HG03196 (cell line): Measurements from ENCODE around the gene SORCS3.

Experiments
- ATAC-seq: cut with Tn5 transposase; IDR thresholded peaks from one replicate; pipeline ENCODE4 v1.9.1; 2021; ENCODE audit not compliant: unreplicated experiment

Gene SORCS3

GRCh38 chr10:104993085-104993484, 352.0 kb downstream of the SORCS3 start:
- no peak for ATAC-seq

DNA sequence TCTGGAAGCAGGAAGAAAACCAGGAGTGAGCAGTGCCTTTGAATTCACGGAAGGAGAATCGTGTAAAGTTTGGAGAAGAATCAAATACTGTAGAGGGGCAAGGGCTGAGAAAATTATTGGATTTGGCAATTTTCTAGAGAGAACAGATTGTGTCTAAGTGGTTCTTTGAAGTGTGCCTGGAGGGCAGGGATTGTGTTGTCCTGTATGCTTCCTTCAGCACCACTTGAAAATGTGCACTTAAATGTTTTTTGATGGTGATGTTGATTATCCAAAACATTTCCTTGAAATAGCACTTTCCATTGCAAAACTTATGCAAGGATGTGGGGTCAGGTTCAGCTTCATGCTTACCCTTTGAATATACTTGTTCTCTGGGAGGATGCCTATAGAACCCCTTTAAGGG, 360.2 kb downstream of the SORCS3 start:
- ATAC-seq, result no peak

DNA sequence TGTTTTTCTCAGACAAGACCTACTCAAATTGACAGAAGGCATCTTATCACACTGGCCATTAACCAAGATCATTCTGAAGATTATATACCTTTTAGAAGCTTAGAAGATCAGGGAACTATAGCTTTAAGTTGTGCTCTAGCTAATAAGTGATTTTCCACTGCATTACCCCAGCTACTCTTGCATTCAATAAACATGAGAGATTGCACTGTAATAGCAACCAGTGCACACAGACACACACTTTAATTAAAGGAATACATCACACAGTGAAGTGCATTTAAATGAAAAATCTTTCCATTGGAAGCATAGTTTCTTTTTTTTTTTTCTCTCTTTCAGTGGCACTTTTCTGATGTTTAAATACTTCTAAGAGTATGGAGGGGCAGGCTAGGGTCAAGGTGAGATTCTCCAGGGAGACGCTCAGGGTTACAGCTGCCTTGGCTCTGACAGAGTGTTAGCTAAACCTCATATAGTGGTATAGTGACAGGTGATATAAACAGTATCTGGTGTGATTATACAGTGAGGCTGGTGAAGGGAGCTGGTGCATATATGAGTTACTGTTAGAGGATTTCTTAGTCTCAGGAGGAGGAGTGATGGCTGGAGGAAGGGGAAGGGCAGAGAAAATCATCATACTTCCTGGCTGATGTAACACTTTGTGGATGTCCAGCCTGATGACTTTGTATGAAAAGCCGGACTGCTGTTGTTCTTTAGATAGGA, 369.5 kb downstream of the SORCS3 start:
- ATAC-seq, result no peak

GRCh38 chr10:105017116-105017515, 376.0 kb downstream of the SORCS3 start:
- no peak for ATAC-seq

DNA sequence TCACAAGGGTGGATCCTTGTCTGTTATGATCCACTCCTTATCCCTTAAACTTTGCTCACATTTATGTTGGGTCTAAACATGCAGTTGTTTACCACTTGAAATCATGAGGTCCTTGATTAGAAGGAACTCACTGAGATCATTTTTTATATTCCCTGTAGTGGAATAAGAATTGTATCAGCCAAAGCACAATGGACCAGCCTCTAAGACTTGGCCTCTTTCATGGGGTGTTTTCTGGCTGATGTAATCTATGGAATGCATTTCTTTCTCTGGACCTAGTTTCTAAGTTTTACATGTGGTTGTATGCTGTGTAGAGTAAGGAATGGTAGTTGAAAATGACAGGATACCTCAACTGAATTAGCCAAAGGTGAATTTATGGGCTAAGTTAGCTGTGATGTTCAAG, 376.6 kb downstream of the SORCS3 start:
- no peak for ATAC-seq

DNA sequence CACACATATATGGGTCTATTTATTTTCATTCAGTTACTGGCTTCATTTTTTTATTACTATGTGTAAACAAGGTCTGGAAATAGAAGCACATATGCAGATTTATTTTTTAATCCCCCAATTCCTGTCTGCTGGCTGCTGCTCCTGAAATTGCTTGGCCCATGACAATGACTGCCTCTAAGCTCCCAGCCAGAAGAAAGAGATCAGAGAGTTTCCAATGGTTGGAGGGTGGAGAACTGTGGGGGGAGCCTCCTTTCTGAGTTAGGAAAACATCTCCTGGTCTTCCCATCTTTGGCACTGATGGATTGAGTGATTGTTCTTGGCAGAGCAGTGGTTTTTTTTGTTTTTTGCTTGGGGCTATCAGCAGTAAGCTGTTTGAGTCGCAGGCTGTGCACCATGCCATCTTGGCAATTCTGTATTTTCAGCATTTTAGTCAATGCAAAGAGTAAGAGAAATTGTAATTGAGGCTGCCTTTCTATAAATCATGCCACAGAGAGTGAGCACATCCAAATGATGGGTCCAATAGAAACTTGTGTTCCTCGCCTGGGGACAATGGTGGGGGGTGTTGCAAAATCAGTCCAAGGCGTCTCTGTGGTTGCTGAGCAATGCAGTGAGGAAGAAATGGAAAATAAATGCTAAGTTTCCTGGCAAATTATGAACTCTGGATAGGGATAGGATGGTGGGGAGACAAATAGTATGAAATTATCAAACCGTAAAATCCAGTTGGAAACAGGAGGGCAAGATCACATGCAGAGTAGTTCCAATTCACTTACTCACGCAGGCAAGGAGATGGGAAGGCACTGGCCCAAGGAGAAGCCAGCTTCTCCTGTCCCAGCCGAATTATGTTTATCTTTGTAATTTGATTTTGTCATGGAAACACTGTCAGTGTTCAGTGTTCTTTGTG, 382.4 kb downstream of the SORCS3 start:
- no peak for ATAC-seq

DNA sequence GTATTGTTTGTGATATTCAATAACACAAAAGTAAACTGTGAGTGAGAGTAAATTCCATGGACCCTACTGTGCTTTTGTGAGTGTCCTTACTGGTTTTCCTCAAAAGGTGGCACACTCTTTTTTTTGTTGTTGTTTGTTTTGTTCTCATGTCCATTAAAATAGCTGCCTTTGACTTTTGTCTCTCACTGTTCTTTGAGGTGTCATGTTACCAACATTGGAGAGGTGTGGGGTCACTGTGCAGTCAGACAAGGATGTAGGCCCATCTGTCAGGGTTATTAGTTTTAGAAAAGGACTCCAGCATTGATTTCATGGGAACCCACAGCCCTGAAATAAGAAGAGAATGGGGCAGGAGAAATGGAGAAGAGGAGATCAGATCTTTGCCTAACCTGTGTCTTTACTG, 383.1 kb downstream of the SORCS3 start:
- no peak for ATAC-seq

DNA sequence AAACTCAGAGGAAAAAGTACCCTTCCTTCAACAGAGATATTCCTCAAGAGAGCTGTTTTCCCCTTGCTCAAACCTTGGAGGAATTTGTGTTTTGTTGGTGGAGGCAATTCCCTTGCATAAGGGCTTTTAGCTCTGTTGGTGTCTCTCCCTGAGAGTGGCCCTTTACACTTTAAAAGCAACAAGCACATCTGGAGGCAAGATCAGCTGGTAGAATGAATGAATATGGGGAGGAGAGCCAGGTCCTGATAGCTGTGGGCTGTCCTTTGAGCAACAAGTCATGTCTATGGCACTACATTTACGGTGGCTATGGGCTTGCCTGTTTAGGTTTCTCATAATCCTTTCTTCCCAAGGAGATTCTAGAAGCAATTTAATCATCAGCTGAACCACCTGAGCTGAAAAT, 384.0 kb downstream of the SORCS3 start:
- no peak for ATAC-seq

- no peak for ATAC-seq
Measured at GRCh38 chr10:105026566-105026965, 385.5 kb downstream of the SORCS3 start.

DNA sequence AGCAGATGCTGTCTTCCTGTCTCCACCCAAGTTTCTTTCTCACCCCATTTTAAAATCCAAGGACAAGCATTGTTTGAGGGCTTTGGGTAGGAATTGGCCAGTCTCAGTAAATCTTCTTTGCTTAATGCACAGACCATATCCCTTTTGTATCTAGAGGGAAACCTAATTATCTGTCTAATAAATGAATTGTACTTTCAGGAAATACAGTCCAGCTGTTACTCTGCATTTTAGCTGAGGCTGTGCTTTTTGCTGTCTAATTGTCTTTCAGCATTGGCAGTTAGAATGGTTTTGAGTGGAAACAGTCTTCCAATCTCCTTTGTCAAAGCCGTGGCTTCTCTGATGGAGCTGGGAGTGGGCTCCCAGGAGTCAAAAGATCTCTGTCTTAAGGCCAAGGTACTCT, 388.2 kb downstream of the SORCS3 start:
- ATAC-seq, result no peak

GRCh38 chr10:105037022-105037421, 395.9 kb downstream of the SORCS3 start:
- ATAC-seq, result no peak

GRCh38 chr10:105041956-105042355, 400.9 kb downstream of the SORCS3 start:
- no peak for ATAC-seq

DNA sequence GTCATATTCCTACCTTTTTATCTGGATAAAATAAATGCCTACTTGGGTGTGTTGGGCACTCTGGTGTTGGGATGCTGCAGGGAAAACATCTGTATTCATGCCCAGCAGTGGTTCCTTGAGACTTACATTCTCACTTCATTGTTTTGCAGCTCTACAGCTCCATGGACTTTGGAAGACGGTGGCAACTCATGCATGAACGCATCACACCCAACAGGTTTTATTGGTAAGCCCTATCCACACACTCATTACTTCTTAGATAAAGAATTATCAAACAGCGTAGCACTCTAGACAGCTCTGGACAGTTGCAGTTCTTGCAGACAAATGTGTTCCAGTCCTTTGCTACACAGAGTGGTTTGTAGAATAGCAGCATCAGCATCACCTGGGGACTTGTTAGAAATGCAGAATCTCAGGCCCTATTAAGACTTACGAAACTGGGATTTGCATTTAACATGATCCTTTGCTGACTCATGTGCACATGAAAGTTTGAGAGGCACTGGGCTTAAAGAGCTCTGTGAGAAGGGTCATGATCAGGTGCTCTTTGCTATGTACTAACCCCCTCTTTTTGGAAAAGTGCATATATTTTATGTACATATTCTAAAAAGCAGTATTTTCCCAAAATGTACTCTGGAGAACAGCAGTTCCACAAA, 401.9 kb downstream of the SORCS3 start:
- no peak for ATAC-seq

- ATAC-seq, result no peak
Measured at GRCh38 chr10:105044902-105045301, 403.8 kb downstream of the SORCS3 start.

DNA sequence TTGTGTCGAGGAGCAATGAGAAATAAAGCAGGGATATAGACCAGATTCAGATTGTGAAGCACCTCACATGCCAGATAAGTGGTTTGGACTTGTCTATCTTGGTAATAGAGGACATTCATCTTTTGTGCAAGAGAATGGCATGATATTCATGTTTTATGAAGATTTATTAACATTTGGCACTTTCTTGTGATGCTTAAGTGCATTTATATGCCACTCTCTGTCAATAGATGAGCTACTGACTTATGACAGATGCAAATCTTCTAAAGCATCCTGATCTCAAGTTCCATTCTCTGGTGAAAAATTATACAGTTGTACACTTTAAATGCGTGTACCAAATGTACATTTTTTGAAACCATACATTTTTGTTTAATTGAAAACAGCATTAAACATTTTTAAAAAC, 415.3 kb downstream of the SORCS3 start:
- no peak for ATAC-seq

- no peak for ATAC-seq
Measured at GRCh38 chr10:105062951-105063350, 421.9 kb downstream of the SORCS3 start.

- ATAC-seq, result no peak
Measured at GRCh38 chr10:105063796-105064195, 422.7 kb downstream of the SORCS3 start.

GRCh38 chr10:105068497-105068896, 427.4 kb downstream of the SORCS3 start:
- no peak for ATAC-seq

DNA sequence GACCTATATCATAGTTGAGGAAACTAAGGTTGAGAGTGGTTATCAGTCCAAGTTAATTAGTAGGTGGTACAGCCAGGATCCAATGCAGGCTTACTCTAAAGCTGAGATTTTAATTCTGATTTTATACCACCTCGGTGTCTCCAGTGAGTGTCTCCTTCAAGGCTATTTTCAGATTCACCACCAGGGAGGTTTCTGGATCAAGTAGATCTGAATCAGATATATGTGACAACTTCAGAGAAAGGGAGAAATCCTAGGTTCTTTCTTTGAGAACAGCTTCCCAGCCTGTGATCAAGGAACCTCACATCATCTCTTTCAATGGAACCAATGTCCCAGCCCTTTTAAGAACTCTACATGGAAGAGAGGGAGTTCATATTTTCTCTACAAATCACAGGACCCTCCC, 429.2 kb downstream of the SORCS3 start:
- no peak for ATAC-seq

- no peak for ATAC-seq
Measured at GRCh38 chr10:105070952-105071351, 429.9 kb downstream of the SORCS3 start.

- no peak for ATAC-seq
Measured at GRCh38 chr10:105071980-105072379, 430.9 kb downstream of the SORCS3 start.

- no peak for ATAC-seq
Measured at GRCh38 chr10:105073999-105074398, 432.9 kb downstream of the SORCS3 start.
